EL (cell line): ENCODE data around the gene MUC5AC.

Experiments used
- DNase-seq: peaks from one replicate; pipeline ENCODE4 v3.0.0-alpha.2; 2016

The MUC5AC gene

GRCh38 chr11:1122664-1123002 is 35.1 kb upstream of the MUC5AC start:
- no peak for DNase-seq

- DNase-seq = no peak
Observed at GRCh38 chr11:1123970-1124369, 33.8 kb upstream of the MUC5AC start.

GRCh38 chr11:1125803-1126202 is 31.9 kb upstream of the MUC5AC start:
- DNase-seq = no peak

- DNase-seq = no peak
Observed at GRCh38 chr11:1126491-1126926, 31.2 kb upstream of the MUC5AC start.

GRCh38 chr11:1126935-1127663 is 30.7 kb upstream of the MUC5AC start:
- DNase-seq = no peak

GRCh38 chr11:1127664-1128162 is 30.0 kb upstream of the MUC5AC start:
- DNase-seq = no peak

- no peak for DNase-seq
Observed at GRCh38 chr11:1128311-1129142, 29.2 kb upstream of the MUC5AC start.

- no peak for DNase-seq
Observed at GRCh38 chr11:1129143-1129610, 28.6 kb upstream of the MUC5AC start.

- no peak for DNase-seq
Observed at GRCh38 chr11:1129611-1130160, 28.1 kb upstream of the MUC5AC start.

GRCh38 chr11:1130276-1131032 is 27.3 kb upstream of the MUC5AC start:
- no peak for DNase-seq

- no peak for DNase-seq
Observed at GRCh38 chr11:1131033-1131911, 26.5 kb upstream of the MUC5AC start.

- DNase-seq = no peak
Observed at GRCh38 chr11:1134848-1135445, 22.8 kb upstream of the MUC5AC start.

- DNase-seq = peak; percentile 69
Observed at GRCh38 chr11:1138097-1138496, 19.7 kb upstream of the MUC5AC start.

GRCh38 chr11:1139441-1140083 is 18.2 kb upstream of the MUC5AC start:
- DNase-seq = peak; percentile 75

GRCh38 chr11:1140642-1141490 is 16.9 kb upstream of the MUC5AC start:
- no peak for DNase-seq

GRCh38 chr11:1146365-1146764 is 11.4 kb upstream of the MUC5AC start:
- no peak for DNase-seq

GRCh38 chr11:1147792-1148191 is 10.0 kb upstream of the MUC5AC start:
- no peak for DNase-seq

- DNase-seq = no peak
Observed at GRCh38 chr11:1148752-1149180, 9.0 kb upstream of the MUC5AC start.

- DNase-seq = no peak
Observed at GRCh38 chr11:1149545-1149944, 8.2 kb upstream of the MUC5AC start.

GRCh38 chr11:1150116-1150515 is 7.6 kb upstream of the MUC5AC start:
- DNase-seq = no peak
